NB4 (cell line): Measurements from ENCODE around the gene PRKD2.

Source experiments
- CTCF ChIP-seq: IDR thresholded peaks from one replicate; pipeline ENCODE4 v1.5.1; 2012; ENCODE audit warnings: low read depth, low read length
- MYC ChIP-seq: IDR thresholded peaks from 2 replicates; pipeline ENCODE4 v1.6.1; 2011; ENCODE audit warnings: low read depth, low read length
- POLR2A ChIP-seq: IDR thresholded peaks from 2 replicates; pipeline ENCODE4 v1.6.1; 2011; ENCODE audit warnings: mild to moderate bottlenecking; ENCODE audit not compliant: insufficient read length; ENCODE audit errors: extremely low read depth
- TF ChIP-seq, protein P1 (sequence below): IDR thresholded peaks from 2 replicates; pipeline ENCODE4 v1.6.1; 2011; ENCODE audit warnings: low read depth, low read length

GRCh38 chr19:46724468-46724867 lies 7.6 kb upstream of the PRKD2 start:
- TF ChIP-seq, protein P1, sequence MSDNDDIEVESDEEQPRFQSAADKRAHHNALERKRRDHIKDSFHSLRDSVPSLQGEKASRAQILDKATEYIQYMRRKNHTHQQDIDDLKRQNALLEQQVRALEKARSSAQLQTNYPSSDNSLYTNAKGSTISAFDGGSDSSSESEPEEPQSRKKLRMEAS: no peak
- no peak for TF ChIP-seq CTCF
- TF ChIP-seq MYC: no peak
- TF ChIP-seq POLR2A: no peak
